HepG2 (cell line): Measurements from ENCODE around the gene DENND10. TPM values are rescaled to one million over a fixed set of nuclear protein-coding genes. Genes with fewer than 3 reads are reported as not detected.

Experiments used
- AHR ChIP-seq: IDR thresholded peaks from 2 replicates; pipeline ENCODE4 v1.6.1; 2018; ENCODE audit warnings: missing genetic modification reagents, missing compliant biosample characterization
- CREBL2 ChIP-seq: sonication (generic); formaldehyde crosslinking; IDR thresholded peaks from 2 replicates; pipeline ENCODE4 v1.8.1; 2023; ENCODE audit warnings: missing genetic modification reagents, mild to moderate bottlenecking, borderline replicate concordance
- ESRRA ChIP-seq: sonication (generic); formaldehyde crosslinking; IDR thresholded peaks from 2 replicates; pipeline ENCODE4 v1.5.1; 2020; ENCODE audit warnings: mild to moderate bottlenecking, low read depth, missing genetic modification reagents
- HBP1 ChIP-seq: IDR thresholded peaks from 2 replicates; pipeline ENCODE4 v1.6.1; 2016; ENCODE audit warnings: low read depth, control low read depth
- HMG20A ChIP-seq: IDR thresholded peaks from 2 replicates; pipeline ENCODE4 v1.6.1; 2016; ENCODE audit warnings: borderline replicate concordance
- HNRNPUL1 ChIP-seq: fragments of 200-400 bp; formaldehyde crosslinking; IDR thresholded peaks from 2 replicates; pipeline ENCODE4 v1.6.1; 2017; ENCODE audit warnings: low read depth, mild to moderate bottlenecking, low read length, moderate library complexity
- NFE2L2 ChIP-seq: fragments of 150-350 bp; IDR thresholded peaks from 2 replicates; pipeline ENCODE4 v1.6.1; 2014; ENCODE audit warnings: low read length
- NFKB2 ChIP-seq: sonication (generic); formaldehyde crosslinking; IDR thresholded peaks from 2 replicates; pipeline ENCODE4 v1.4.0; 2020; ENCODE audit warnings: missing genetic modification reagents, borderline replicate concordance
- PATZ1 ChIP-seq: sonication (generic); formaldehyde crosslinking; IDR thresholded peaks from 2 replicates; pipeline ENCODE4 v1.4.0; 2020; ENCODE audit warnings: missing genetic modification reagents
- SAP130 ChIP-seq: IDR thresholded peaks from 2 replicates; pipeline ENCODE4 v1.6.1; 2016; ENCODE audit warnings: low read depth
- TOPORS ChIP-seq: sonication (generic); formaldehyde crosslinking; IDR thresholded peaks from 2 replicates; pipeline ENCODE4 v1.8.0; 2023; ENCODE audit warnings: mild to moderate bottlenecking, missing genetic modification reagents
- ZMAT3 ChIP-seq: sonication (generic); formaldehyde crosslinking; conservative IDR thresholded peaks from 2 replicates; pipeline ENCODE4 v1.7.0; 2021; ENCODE audit warnings: missing genetic modification reagents
- ZNF33A ChIP-seq: sonication (generic); formaldehyde crosslinking; IDR thresholded peaks from 2 replicates; pipeline ENCODE4 v1.5.1; 2020; ENCODE audit warnings: missing genetic modification reagents, mild to moderate bottlenecking, moderate library complexity, borderline replicate concordance
- ZNF780A ChIP-seq: sonication (generic); formaldehyde crosslinking; IDR thresholded peaks from 2 replicates; pipeline ENCODE4 v1.8.0; 2022; ENCODE audit warnings: mild to moderate bottlenecking, missing genetic modification reagents, moderate library complexity
- polyA plus RNA-seq, 8 experiments: library from polyadenylated mRNA; depleted of rRNA in 3 of 8; stranded (reverse) in 7 of 8; unstranded in 1 of 8; fragments of >200 nt; fragmentation: Illumina TruSeq in 4 of 8; extraction: Trizol in 4 of 8; gene quantifications; 2 replicates each; pipeline versions ENCODE4 v1.2.1 to v1.2.3, GENCODE V29; 2011 to 2016; ENCODE audit warnings: low read depth in 4 of 8, missing spikeins in 1 of 8, mixed read lengths in 1 of 8; ENCODE audit not compliant: insufficient read depth in 1 of 8
- total RNA-seq, 5 experiments: library from RNA; depleted of rRNA; stranded (reverse); fragments of >200 nt; fragmentation: Illumina TruSeq; extraction: Trizol; gene quantifications; 2 replicates each; pipeline ENCODE4 v1.2.3, GENCODE V29; 2016; ENCODE audit warnings: low read depth in 1 of 5
- TF ChIP-seq, protein P1 (sequence below): sonication (generic); formaldehyde crosslinking; IDR thresholded peaks from 2 replicates; pipeline ENCODE4 v1.8.0; 2023; ENCODE audit warnings: mild to moderate bottlenecking, missing genetic modification reagents
- TF ChIP-seq, protein P2 (sequence below): sonication (generic); formaldehyde crosslinking; IDR thresholded peaks from 2 replicates; pipeline ENCODE4 v1.4.0; 2020; ENCODE audit warnings: missing genetic modification reagents
- TF ChIP-seq, protein P3 (sequence below): sonication (generic); formaldehyde crosslinking; IDR thresholded peaks from 2 replicates; pipeline ENCODE4 v1.5.1; 2020; ENCODE audit warnings: missing genetic modification reagents, mild to moderate bottlenecking, borderline replicate concordance

The DENND10 gene
- total and polyA plus RNA-seq, 2 of the 13 experiments (the other 11 are each of a cell fraction or from before 2014, with no cell fraction given): 43.7 to 78.8 TPM

- 0 out of 2 replicates have a peak, but pooled peaks have one; percentile 8 for TF ChIP-seq HMG20A (CRISPR knock-in tag)
- TF ChIP-seq, protein P1, sequence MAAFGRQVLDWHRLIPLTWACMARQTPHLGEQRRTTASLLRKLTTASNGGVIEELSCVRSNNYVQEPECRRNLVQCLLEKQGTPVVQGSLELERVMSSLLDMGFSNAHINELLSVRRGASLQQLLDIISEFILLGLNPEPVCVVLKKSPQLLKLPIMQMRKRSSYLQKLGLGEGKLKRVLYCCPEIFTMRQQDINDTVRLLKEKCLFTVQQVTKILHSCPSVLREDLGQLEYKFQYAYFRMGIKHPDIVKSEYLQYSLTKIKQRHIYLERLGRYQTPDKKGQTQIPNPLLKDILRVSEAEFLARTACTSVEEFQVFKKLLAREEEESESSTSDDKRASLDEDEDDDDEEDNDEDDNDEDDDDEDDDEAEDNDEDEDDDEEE (CRISPR knock-in tag): peak; percentile 59
- TF ChIP-seq ZNF33A: no peak
- peak; percentile 99 for TF ChIP-seq ESRRA (CRISPR knock-in tag)
- peak; percentile 39 for TF ChIP-seq CREBL2 (CRISPR knock-in tag)
- no peak; the same call in 1 of the 2 replicates for TF ChIP-seq NFKB2 (CRISPR knock-in tag)
- peak; percentile 77 for TF ChIP-seq PATZ1
- no peak for TF ChIP-seq HNRNPUL1
- TF ChIP-seq HBP1 (CRISPR knock-in tag): 0 out of 2 replicates have a peak, but pooled peaks have one; percentile 44
- TF ChIP-seq ZNF780A (CRISPR knock-in tag): no peak
- TF ChIP-seq NFE2L2: no peak
- TF ChIP-seq, protein P2, sequence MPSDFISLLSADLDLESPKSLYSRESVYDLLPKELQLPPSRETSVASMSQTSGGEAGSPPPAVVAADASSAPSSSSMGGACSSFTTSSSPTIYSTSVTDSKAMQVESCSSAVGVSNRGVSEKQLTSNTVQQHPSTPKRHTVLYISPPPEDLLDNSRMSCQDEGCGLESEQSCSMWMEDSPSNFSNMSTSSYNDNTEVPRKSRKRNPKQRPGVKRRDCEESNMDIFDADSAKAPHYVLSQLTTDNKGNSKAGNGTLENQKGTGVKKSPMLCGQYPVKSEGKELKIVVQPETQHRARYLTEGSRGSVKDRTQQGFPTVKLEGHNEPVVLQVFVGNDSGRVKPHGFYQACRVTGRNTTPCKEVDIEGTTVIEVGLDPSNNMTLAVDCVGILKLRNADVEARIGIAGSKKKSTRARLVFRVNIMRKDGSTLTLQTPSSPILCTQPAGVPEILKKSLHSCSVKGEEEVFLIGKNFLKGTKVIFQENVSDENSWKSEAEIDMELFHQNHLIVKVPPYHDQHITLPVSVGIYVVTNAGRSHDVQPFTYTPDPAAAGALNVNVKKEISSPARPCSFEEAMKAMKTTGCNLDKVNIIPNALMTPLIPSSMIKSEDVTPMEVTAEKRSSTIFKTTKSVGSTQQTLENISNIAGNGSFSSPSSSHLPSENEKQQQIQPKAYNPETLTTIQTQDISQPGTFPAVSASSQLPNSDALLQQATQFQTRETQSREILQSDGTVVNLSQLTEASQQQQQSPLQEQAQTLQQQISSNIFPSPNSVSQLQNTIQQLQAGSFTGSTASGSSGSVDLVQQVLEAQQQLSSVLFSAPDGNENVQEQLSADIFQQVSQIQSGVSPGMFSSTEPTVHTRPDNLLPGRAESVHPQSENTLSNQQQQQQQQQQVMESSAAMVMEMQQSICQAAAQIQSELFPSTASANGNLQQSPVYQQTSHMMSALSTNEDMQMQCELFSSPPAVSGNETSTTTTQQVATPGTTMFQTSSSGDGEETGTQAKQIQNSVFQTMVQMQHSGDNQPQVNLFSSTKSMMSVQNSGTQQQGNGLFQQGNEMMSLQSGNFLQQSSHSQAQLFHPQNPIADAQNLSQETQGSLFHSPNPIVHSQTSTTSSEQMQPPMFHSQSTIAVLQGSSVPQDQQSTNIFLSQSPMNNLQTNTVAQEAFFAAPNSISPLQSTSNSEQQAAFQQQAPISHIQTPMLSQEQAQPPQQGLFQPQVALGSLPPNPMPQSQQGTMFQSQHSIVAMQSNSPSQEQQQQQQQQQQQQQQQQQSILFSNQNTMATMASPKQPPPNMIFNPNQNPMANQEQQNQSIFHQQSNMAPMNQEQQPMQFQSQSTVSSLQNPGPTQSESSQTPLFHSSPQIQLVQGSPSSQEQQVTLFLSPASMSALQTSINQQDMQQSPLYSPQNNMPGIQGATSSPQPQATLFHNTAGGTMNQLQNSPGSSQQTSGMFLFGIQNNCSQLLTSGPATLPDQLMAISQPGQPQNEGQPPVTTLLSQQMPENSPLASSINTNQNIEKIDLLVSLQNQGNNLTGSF (CRISPR knock-in tag): peak; percentile 41; the same call in 1 of the 2 replicates
- TF ChIP-seq ZMAT3 (CRISPR knock-in tag): 0 out of 2 replicates have a peak, but pooled peaks have one; percentile 51
- peak; percentile 90 for TF ChIP-seq SAP130 (CRISPR knock-in tag)
- TF ChIP-seq, protein P3, sequence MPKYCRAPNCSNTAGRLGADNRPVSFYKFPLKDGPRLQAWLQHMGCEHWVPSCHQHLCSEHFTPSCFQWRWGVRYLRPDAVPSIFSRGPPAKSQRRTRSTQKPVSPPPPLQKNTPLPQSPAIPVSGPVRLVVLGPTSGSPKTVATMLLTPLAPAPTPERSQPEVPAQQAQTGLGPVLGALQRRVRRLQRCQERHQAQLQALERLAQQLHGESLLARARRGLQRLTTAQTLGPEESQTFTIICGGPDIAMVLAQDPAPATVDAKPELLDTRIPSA (CRISPR knock-in tag): 0 out of 2 replicates have a peak, but pooled peaks have one; percentile 80
- TF ChIP-seq AHR (CRISPR knock-in tag): peak; percentile 94
- peak; percentile 14; the same call in 1 of the 2 replicates for TF ChIP-seq TOPORS (CRISPR knock-in tag)
Observed at GRCh38 chr10:119165171-119166117, 61.5 kb downstream of the DENND10 start, which contains the start of gene SFXN4 (continued).
